Fibroblast of peridontal ligament (primary cell): ENCODE data around the gene GNA14.
A peak's percentile ranks its signal among the peaks of the same experiment; 100 is the strongest.
"Not testable (repeated sequence)": the region's sequence is repeated elsewhere in the genome, so short reads cannot be mapped to it uniquely, and the experiment has no call there.

Experiments
- DNase-seq: peaks from one replicate; pipeline ENCODE4 v3.0.0-alpha.2; 2010; ENCODE audit errors: extremely low read depth

GNA14 gene

DNA sequence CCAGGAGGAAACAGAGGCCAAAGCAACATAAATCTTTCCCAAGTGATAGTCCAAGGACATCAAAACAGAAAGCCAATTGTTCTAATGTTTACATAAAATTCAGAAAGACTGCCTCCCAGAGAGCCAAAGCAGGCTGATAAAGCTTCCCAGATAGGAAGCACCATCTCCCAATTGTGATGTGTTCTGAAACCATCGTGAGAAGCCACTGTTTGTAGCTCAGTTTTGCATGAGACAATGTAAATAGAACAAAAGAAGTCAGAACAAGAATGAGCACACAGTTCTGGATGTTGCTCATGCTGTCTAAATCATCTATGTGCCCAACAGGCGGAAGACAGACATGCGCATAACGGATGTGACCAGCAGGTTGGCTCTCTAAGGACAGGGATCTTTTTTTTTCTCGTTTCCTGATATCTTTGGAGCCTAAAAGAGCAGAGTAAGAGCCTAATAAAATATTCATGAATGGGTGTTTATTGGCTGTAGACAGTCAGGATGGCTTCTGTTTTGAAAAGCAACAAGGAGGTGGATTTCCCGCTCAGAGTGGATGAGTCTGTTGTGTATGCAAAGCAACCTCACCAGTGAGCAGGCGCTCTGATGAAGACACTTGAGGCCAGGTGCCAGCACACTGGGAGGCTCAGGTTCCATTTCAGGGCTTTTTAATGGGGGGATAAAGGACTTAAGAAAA is 113.6 kb downstream of the GNA14 start:
- DNase-seq = no peak

DNA sequence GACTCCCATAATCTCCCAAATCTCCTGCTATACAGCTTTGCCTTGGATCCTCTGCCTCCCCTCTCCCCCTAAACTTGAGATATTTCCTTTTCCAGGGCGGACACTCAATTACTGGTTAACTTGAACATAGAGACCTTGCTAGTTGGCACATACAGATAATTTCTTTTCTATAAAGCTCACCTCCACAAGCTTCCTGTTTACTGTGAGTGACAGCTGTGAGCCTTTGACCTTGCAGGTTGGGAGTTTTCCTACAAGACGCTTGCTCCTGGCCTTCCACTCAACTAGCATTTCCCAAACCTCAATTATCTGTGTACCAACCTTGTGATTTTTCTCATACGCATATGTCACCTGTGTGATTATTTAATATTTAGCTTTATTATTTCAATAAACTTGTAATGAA is 114.5 kb downstream of the GNA14 start:
- no peak for DNase-seq

DNA sequence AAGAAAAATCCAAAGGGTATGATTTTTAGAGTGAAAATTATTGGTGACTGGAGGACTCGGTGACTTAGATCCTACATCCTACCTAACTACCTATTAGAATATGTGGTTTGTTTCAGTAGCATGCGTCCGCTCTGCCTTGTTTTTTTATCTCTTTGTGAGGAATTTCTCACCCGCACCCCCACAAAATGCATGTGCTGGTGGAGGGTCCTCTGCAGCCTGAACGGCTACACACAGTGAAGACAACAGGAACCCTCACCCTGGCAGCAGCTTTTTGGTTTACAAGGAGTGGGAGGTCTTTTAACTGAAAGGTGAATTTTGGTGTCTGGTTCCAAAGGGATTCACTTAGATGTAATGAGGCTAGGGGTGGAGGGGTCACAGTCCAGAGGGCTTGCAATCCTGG is 115.5 kb downstream of the GNA14 start:
- DNase-seq = no peak

DNA sequence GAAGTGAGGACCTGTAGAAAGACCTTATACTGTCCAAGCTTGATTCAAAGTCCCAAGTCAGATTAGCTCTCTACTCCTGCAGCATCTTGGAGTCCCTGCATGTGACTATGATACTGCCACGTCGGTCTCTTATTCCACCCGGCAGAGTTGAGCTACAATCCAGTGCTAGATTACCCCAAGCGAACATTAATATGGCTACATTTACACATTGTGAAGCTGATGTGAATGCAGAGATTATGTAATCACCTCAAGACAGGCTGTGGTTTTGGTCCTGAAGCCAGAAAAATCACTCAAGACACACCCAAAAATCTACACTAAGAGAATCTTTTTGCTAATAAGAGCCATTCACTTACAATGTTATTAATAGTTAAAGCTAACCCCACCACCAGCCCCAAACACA is 116.7 kb downstream of the GNA14 start:
- no peak for DNase-seq

DNA sequence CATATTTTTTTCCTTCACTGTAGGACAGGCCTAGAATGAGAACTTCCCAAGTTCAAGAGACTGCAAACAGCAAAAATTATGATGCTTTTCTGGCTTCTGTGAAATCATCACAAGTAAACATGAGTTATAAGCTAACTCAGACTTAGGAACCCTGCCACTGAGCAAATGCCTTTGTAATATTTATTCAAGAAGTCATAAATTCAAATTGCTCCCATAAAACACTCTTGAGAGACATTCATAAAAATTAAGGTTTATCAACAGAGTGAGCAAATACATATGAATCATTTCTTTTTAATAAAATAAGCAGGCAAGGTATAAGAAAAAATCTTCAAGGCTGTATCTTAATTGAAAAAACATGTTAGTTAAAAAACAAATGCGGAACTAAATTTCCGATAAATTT is 124.2 kb downstream of the GNA14 start:
- no peak for DNase-seq

DNA sequence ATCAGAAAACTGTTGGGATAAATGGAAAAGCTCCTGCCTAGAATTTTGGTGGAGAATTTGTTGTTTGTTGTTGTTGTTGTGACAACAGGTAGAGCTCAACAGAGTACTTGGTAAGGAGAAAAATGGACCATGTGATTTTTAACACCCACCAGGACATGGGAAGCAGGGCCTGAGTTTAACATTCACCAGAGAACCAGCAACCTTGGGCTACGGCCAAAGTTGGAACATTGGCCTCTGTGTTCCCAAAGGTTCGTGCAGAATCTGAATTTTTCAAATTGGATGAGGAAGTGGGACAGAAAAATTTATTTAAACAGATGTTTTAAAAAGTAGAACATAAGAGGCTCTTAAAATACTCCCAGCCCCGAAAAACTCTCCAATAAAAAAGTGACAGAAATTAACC is 127.0 kb downstream of the GNA14 start:
- DNase-seq = no peak

DNA sequence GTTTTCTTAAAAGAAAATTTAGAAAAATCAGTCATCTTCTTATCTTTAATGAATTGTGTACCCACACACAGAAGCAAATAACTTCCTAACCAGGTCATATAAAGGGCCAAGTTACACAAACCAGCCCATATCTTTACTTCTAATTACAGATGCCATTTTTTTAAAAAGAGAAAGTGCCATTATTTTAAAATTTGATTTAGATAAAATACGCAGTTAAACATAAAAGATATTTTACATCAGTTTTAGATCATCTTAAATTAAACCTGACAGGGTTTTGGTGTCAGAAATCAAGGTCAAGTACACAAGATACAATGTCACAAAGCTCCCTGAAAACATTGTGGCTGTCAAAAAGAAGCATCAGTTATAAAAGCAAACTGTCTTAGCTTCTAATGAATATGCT is 129.4 kb downstream of the GNA14 start:
- no peak for DNase-seq

DNA sequence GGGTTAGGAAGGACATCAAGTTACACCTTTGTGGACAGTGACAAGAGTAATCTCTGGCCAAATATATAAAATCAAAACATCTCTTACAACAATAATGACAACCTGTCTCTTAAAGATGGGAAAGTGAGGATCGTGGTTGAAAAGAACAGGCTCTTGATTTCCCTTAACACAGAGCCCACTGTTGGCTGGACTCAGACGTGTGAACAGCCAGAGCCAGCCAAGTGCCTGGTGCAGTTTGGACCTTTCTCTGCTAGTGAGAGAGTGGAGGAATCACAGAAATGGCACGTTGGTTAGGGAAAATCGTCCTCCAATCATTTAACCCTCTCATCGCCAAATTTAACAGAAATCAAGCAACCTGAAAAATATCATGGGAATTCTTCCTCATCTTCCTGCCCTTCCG is 131.3 kb downstream of the GNA14 start:
- no peak for DNase-seq

DNA sequence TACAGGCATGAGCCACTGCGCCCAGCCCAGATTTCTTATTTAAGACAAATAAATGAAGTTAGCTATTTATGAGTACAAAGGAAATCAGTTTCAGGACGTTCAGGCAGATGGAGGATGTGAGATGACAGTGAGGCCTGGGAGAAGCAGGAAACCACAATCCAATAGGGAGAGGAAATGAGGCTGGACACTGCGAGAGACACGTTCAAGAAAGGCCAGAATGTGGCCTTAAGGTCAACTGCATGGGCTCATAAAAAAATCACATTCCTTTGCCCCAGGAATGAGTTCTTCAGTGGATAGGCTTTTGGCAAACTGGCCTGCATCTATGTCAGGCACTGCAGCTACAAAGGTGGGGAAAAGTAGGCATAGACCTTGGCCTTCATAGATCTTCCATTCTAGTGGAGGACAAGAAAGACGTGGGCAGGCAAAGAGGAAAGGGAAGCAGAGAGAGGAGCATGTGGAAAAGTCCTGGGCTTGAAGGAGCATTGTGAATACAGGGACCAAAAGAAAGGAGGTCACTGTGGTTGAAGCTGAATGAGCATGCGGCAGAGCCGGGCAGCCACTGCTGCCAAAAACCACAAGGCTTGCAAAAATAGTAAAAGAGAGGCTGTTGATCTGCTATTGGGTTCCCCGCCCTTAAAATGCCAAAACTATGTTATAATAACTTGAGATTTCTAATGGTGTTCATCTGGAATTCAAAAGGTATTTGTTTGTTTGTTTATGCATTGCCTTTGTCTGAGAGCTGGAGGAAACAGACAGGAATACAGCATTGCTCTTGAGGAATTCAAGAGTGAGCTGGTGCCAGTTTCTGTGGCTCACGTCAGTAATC is 133.0 kb downstream of the GNA14 start:
- DNase-seq = peak; percentile 46

DNA sequence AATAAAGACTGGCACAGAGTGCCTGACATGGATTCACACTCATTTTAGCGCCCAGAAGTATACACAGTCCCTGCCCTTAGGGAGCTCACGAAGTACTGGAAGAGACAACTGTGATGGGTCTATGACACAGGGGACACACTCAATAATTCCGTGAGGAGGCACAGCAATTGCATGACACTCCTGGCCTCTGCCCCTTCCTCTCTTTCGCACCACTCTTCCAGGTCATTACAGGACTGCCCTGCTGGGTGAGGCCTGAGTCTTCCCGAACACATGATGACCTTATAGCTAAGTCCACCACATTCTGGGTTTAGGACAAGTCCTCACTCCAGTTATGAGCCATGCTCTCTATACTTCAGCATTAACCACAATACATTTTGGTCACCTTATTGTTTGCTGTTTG is 134.7 kb downstream of the GNA14 start:
- DNase-seq = no peak

DNA sequence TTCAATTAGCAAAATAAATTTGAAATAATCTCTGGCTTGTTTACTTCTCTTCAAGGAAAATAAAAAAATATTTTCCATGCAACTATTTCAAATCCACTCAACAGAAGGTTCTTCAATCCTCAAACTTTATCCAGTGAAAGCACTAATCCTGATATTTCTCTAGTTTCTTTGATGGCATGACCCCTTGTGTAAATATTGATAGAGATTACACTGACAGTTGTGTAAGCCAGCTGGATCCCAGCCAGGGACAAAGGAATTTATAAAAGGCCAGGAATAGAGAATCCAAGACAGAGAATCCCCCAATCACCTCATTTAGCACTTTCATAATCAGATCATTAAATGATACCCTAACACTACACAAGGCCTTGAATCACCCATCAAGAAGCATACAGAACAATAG is 135.2 kb downstream of the GNA14 start:
- no peak for DNase-seq

DNA sequence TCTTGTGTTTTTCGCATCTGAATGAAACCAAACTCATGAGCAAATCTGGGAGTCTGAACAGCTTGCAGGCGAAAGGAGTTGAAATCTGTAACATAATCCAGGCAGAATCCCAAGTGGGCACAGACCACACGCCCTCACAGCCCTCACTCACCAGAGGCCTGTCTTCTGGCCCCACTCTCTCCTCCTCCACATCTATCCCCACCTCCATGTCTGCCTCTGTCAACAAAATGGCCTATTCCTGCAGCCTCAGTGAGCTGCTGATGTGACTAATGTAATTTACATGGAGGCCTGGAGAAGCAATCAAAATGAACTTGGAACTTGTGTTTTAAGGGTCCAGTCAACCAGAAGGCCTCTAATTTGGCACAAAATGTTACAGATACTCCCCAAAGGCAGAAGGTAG is 136.6 kb downstream of the GNA14 start:
- no peak for DNase-seq

DNA sequence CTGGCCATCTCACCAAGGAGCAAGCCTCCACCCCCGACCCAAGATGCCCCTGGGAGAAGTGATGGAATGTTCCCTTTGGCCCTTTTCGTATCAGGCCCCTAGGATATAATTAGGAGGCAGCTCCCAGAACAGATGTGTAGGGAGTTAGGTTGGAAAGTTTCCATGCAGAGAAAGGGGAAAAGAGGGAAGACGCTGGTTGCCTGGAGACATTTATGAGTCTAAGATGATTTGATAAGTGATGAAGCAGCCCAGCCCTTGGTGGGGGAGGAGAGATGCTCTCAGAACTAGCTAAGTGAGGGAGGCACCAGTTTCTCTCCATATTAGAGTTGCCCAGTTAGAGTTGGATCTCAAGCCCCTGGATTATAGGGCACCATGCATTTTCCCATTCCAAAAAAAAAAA is 137.5 kb downstream of the GNA14 start:
- DNase-seq = no peak

DNA sequence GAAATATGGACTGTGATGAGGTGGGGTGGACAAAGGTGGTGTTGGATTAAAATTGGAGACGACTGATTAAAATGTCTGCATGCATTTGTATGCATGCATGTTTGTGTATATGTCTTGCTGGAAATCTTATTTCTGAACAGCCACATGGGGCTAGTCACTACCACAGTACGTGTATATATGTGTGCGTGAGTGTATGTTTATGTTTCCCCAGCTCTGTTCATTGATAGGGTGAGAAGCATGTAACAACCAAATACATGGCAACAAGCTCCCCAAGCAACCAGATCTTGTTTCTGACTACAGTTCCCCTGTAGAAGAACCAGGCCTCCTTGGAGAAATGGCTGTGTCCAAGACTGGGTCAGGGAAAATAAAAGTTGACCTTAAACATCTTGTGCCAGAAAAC is 139.7 kb downstream of the GNA14 start:
- DNase-seq = no peak

DNA sequence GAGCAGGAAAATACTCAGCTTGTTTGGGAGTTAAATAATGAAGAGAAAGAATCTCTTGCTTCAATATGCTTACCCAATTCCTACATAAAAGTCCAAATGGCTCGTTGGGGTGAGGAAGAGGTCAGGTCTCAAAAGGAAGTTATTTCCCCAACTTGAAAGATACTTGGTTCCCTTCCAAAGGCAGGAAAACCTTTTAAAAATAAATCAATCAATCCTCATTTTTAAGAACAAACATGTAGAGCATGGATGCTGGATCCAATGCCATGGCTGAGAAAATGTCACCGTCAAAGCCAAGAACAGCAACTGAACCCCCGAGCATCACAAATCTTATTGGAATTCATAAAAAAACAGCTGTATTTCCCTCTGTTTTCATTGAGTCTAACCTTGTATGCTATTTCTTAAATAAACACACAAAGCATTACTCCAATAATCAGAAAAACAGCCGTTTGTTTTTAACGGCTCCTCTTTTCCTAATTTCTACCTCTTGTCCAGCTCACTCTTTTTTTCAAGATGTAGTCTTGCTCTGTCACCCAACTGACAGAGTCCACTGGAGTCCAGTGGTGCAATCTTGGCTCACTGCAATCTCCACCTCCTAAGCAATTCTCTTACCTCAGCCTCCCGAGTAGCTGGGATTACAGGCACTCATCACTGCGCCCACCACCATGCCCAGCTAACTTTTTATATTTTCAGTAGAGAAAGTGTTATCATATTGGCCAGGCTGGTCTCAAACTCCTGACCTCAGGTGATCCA is 140.7 kb downstream of the GNA14 start:
- DNase-seq = peak; percentile 18

DNA sequence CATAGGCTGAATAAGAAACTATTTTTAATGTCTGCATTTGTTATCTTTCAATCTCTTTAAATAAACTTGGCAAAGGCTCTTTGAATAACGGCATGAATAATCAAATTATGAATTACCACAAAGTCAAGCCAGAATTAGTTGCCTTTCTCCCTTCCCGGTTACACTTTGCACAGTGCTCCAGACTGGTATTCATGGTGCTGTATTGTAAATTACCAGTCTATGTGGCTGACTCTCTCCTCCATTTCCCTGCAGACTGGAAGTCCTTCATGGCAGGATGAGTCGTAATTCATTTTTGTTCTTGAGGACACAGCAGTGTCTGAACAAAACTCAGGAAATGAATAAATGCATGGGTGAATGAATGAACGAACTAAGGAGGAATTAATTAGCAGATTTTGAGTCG is 142.9 kb downstream of the GNA14 start:
- DNase-seq = no peak

DNA sequence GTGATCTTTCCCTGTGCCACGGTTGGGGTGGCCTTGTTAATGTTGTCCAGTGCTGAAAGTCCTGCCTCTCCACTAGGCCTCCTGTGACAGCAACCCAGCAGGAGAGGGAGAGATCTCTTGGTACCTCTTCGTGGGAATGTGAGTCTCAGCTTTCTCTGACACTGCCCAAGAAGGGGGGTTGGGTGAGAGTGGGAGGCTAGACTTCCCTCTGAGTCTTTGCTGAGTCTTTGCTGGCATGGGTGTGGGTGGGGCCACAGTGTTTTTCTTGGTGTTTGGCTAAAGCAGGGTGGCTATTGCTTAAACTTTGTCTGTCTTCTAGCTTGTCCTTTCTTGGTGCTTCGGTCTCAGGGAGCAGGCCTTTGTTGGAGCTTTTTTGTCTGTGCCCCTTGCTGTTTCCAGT is 145.6 kb downstream of the GNA14 start:
- no peak for DNase-seq

DNA sequence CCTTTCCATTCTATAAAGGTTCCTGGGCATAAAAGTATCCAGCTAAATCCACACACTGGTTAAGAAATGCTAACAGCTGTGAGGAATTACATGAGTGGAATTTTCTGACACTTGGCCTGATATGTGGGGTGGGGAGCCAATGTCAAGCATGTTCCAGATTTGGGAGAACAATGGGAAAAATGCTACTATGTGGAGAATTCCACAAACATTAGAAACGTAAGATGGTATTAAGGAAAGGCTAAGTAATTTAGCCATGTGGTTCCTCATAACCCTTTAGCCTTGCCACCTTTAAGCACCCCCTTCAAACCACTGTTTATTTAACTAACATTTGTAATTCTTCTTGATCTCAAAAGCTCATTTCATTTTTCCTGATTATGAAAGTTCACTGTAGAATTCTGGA is 149.2 kb downstream of the GNA14 start:
- peak; percentile 58 for DNase-seq

DNA sequence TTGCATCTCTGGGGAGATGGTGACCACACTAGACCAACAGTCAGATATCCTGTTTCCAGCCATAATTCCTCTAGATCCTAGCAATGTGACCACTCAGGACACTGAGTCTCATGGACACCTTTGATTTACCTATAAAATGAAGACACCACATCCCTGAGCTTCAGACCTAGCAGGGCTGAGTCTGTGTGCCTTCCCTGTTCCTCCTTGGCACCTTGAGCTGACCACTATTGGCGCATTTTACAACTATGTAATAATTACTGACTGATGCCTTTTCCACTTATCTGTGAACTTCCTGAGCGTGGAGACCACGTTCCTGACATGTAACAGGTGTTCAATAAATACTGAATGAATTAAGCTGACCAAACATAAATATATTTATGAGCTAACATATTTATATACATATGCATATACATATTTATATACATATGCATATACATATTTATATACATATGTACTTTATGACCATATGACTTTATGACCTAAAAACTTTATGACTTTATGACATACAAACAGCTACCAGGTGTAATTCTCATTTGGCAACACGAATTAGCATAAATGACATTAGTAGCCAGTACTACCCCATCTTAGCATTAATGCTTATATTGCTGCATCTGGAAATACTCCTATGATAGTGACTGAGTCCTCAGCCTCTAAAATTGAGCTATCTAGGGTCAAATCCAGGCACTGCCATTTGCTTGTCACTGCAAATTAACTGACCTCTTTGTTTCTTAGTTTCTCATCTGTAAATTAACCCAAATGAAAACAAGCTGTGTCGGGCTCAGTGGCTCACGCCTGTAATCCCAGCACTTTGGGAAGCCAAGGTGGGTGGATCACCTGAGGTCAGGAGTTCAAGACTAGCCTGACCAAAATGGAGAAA is 150.6 kb downstream of the GNA14 start:
- no peak for DNase-seq

DNA sequence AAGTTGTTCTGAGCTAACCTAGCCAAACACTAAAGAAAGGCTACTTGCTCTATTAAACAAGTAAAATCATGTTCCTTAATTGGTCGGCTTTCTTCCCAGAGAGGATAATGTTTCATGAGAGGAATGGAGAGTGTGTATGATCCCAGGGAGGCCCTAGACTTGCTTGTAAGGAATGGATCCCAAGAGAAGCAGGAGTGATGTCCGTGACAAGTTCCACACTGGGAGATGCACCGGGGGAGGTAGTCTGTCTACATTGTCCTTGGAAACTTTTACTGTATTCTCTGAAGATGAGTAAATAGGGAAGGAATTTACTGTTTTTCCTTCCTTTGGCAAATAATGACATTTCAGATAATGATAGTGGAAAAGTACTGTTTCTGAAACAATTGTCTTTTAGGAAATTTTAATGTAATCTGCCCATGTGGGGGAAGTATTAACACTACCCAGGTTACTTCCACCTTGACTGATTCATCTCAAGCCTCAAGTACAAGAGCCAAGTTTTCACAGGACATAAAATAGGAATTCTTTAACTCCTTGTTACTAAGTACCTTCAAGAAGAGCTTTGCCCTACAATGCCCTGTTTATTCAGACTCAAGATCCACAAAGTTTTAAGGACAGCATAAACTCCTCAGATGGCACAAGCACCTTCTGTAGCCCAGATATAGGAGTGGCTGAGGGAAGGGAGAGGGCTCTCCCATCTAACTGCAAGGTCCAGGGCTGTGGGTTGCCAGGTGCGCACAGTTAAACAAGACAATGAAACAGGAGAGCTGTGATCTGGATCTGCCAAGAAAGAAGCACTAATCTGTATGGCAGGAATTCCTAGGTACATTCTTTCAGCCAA is 152.1 kb downstream of the GNA14 start:
- peak; percentile 80 for DNase-seq

DNA sequence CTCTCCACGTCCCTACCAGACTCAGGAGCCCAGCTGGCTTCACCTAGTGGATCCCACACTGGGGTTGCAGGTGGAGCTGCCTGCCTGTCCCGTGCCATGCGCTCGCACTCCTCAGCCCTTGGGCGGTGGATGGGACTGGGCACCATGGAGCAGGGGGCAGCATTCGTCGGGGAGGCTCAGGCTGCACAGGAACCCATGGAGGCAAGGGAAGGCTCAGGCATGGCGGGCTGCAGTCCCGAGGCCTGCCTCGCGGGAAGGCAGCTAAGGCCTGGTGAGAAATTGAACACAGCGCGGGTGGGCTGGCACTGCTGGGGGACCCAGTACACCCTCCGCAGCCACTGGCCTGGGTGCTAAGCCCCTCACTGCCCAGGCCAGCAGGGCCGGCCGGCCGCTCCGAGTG is 157.8 kb downstream of the GNA14 start:
- DNase-seq = not testable (repeated sequence)
